ENCODE results near the gene MYOC. TPM values are rescaled to one million over a fixed set of nuclear protein-coding genes. Genes with fewer than 3 reads are reported as not detected.

The MYOC gene
- total and polyA plus RNA-seq, 2 experiments from 2014 or later, result not detected

- H3K9me3 ChIP-seq (ENCODE audit: low read depth), result no peaks in the 10 kb centered on the region
- H3K79me2 ChIP-seq, result no peaks in the 10 kb centered on the region
- no peak overlapping the region for H3K27ac ChIP-seq
- H3K4me3 ChIP-seq, result no peak overlapping the region
- no peaks in the 10 kb centered on the region for H3K9me2 ChIP-seq (replicated peaks; ENCODE audit: insufficient read depth)
- H3K27me3 ChIP-seq, result no peaks in the 10 kb centered on the region
- no peak overlapping the region for H2AFZ ChIP-seq
- H3K4me1 ChIP-seq (ENCODE audit: insufficient read depth), result no peaks in the 10 kb centered on the region
- no peaks in the 10 kb centered on the region for H4K20me1 ChIP-seq (ENCODE audit: insufficient read depth, poor library complexity, severe bottlenecking)
- no peak overlapping the region for H3K4me2 ChIP-seq
- no peaks in the 10 kb centered on the region for H3K36me3 ChIP-seq (replicated peaks; ENCODE audit: insufficient read depth, low read depth)
- TF ChIP-seq EZH2phosphoT487 (IDR thresholded peaks at IDR 0.05; ENCODE audit: low read depth, severe bottlenecking, unreplicated experiment) (no peak), CTCF (IDR thresholded peaks at IDR 0.05; ENCODE audit: poor library complexity) (no peak), EZH2 (IDR thresholded peaks at IDR 0.05; ENCODE audit: borderline replicate concordance) (no peak)
- DNase-seq (ENCODE audit: low spot score), result no peak
Measured at GRCh38 chr1:171664976-171665375, 12.5 kb upstream of the MYOC start.

GRCh38 chr1:171663854-171664575 lies 11.5 kb upstream of the MYOC start:
- H3K27me3 ChIP-seq, result no peaks in the 10 kb centered on the region
- 71% methylated on average over 4 of the region's 4 CpGs for WGBS (ENCODE audit: low lambda C conversion rate, missing lambda C conversion rate)
- no peaks in the 10 kb centered on the region for H3K9me2 ChIP-seq (replicated peaks; ENCODE audit: insufficient read depth)
- H3K4me2 ChIP-seq, result no peak overlapping the region
- H3K4me1 ChIP-seq (ENCODE audit: insufficient read depth), result no peaks in the 10 kb centered on the region
- no peak for DNase-seq (ENCODE audit: low spot score)
- no peak overlapping the region for H3K4me3 ChIP-seq
- H2AFZ ChIP-seq, result no peak overlapping the region
- no peak for TF ChIP-seq CTCF (IDR thresholded peaks at IDR 0.05; ENCODE audit: poor library complexity)
- no peak for TF ChIP-seq EZH2 (IDR thresholded peaks at IDR 0.05; ENCODE audit: borderline replicate concordance)
- TF ChIP-seq EZH2phosphoT487 (IDR thresholded peaks at IDR 0.05; ENCODE audit: low read depth, severe bottlenecking, unreplicated experiment), result no peak
- H3K27ac ChIP-seq, result no peak overlapping the region
- H3K79me2 ChIP-seq, result no peaks in the 10 kb centered on the region
- no peaks in the 10 kb centered on the region for H3K36me3 ChIP-seq (replicated peaks; ENCODE audit: insufficient read depth, low read depth)
- H4K20me1 ChIP-seq (ENCODE audit: insufficient read depth, poor library complexity, severe bottlenecking), result no peaks in the 10 kb centered on the region
- no peaks in the 10 kb centered on the region for H3K9me3 ChIP-seq (ENCODE audit: low read depth)

DNA sequence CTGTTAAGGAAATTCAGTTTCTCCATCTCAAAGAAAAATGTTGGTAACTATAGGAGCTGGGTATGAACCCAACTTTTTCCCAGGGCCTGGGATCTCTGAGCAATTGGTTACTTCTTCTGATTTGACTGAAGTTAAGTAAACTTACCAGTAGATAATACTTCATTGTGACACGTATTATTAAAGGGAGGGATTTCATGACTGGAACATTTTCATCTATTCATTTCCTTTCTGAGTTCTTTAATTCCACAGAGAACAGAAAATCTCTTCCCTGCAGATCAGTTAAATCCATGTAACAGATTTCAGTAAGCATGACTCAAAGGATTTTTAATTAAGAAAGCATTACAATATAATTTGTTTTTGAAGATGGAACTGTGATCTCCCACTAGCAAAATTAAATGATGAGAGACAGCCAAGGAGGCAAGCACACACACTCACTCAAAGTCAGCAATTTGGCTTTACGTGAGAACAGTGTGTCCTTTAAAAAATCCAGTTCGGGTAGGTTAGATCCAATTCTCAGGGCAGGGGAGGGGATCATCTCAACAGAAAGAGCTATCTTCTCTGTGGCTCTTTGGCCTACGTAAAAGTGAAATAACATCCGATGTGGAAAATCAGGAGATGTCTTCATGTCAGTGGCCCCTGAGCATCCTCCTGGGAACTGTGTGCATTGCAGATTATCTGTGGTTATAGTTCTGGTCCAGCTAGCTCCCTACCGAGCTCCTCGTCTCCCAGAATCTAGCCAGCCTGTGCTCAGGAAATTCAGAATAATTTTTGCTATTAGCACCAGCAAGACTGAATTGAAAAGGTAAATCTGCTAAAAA lies 10.8 kb upstream of the MYOC start:
- Histone ChIP-seq H3K9me3 (ENCODE audit: low read depth) (no peaks in the 10 kb centered on the region), H3K27me3 (no peaks in the 10 kb centered on the region), H2AFZ (no peak overlapping the region), H3K9me2 (replicated peaks; ENCODE audit: insufficient read depth) (no peaks in the 10 kb centered on the region), H3K27ac (no peak overlapping the region), H3K4me3 (no peak overlapping the region), H3K4me2 (no peak overlapping the region), H4K20me1 (ENCODE audit: insufficient read depth, poor library complexity, severe bottlenecking) (no peaks in the 10 kb centered on the region), H3K4me1 (ENCODE audit: insufficient read depth) (no peaks in the 10 kb centered on the region), H3K36me3 (replicated peaks; ENCODE audit: insufficient read depth, low read depth) (no peaks in the 10 kb centered on the region), H3K79me2 (no peaks in the 10 kb centered on the region)
- TF ChIP-seq EZH2phosphoT487 (IDR thresholded peaks at IDR 0.05; ENCODE audit: low read depth, severe bottlenecking, unreplicated experiment) (no peak), CTCF (IDR thresholded peaks at IDR 0.05; ENCODE audit: poor library complexity) (no peak), EZH2 (IDR thresholded peaks at IDR 0.05; ENCODE audit: borderline replicate concordance) (no peak)
- DNase-seq (ENCODE audit: low spot score), result no peak
- 85% methylated on average over 7 of the region's 7 CpGs for WGBS (ENCODE audit: low lambda C conversion rate, missing lambda C conversion rate)
